Loucy (cell line): Measurements from ENCODE around the gene PKP4.

Experiments
- H2AFZ ChIP-seq: fragments of 200-600 bp; sonication (generic); 2 replicates; pipeline ENCODE4 v1.6.0; 2016; ENCODE audit warnings: antibody characterized with exemption, mild to moderate bottlenecking, low read length, moderate library complexity
- H3F3A ChIP-seq: fragments of 200-600 bp; 2 replicates; pipeline ENCODE4 v1.6.0; 2016; ENCODE audit warnings: antibody characterized with exemption, low read depth, mild to moderate bottlenecking
- H3K27me3 ChIP-seq: fragments of 200-600 bp; sonication (generic); 2 replicates; pipeline ENCODE4 v1.6.1; 2014; ENCODE audit warnings: low read length, mild to moderate bottlenecking; ENCODE audit not compliant: insufficient read depth, poor library complexity, severe bottlenecking
- H3K36me3 ChIP-seq: fragments of 200-600 bp; sonication (generic); 2 replicates; pipeline ENCODE4 v1.6.1; 2016; ENCODE audit warnings: low read length; ENCODE audit not compliant: insufficient read depth
- H3K4me1 ChIP-seq: fragments of 200-600 bp; sonication (generic); 2 replicates; pipeline ENCODE4 v1.5.1; 2014; ENCODE audit warnings: low read length, mild to moderate bottlenecking; ENCODE audit not compliant: insufficient read depth, poor library complexity, severe bottlenecking
- H3K4me2 ChIP-seq: fragments of 200-600 bp; sonication (generic); 2 replicates; pipeline ENCODE4 v1.6.0; 2014; ENCODE audit warnings: antibody characterized with exemption, low read length, low read depth, mild to moderate bottlenecking; ENCODE audit not compliant: poor library complexity, severe bottlenecking
- H3K4me3 ChIP-seq: fragments of 200-600 bp; sonication (generic); 2 replicates; pipeline ENCODE4 v1.5.1; 2014; ENCODE audit warnings: low read length, mild to moderate bottlenecking, mixed read lengths; ENCODE audit not compliant: poor library complexity, severe bottlenecking
- H3K79me2 ChIP-seq: fragments of 200-600 bp; sonication (generic); 2 replicates; pipeline ENCODE4 v1.6.1; 2014; ENCODE audit warnings: low read length; ENCODE audit not compliant: insufficient read depth
- H3K9ac ChIP-seq: fragments of 200-600 bp; sonication (generic); 2 replicates; pipeline ENCODE4 v1.6.0; 2014; ENCODE audit warnings: mild to moderate bottlenecking, low read depth, low read length, moderate library complexity; ENCODE audit not compliant: poor library complexity, severe bottlenecking
- H3K9me2 ChIP-seq: fragments of 200-600 bp; sonication (generic); replicated peaks from 2 replicates; pipeline ENCODE4 v1.6.1; 2016; ENCODE audit warnings: low read depth, low read length, mixed read lengths
- H3K9me3 ChIP-seq: fragments of 200-600 bp; sonication (generic); 2 replicates; pipeline ENCODE4 v1.6.1; 2014; ENCODE audit warnings: mild to moderate bottlenecking, antibody characterized with exemption, low read length, low read depth; ENCODE audit not compliant: insufficient read depth
- H4K20me1 ChIP-seq: fragments of 200-600 bp; sonication (generic); 2 replicates; pipeline ENCODE4 v1.6.0; 2014; ENCODE audit warnings: antibody characterized with exemption, low read length, mild to moderate bottlenecking; ENCODE audit not compliant: insufficient read depth, poor library complexity, severe bottlenecking
- CTCF ChIP-seq: fragments of 200-600 bp; sonication (generic); conservative IDR thresholded peaks from 2 replicates; pipeline ENCODE4 v1.5.1; 2014; ENCODE audit warnings: mild to moderate bottlenecking, antibody characterized with exemption, low read length
- EZH2phosphoT487 ChIP-seq: fragments of 200-600 bp; IDR thresholded peaks from 2 replicates; pipeline ENCODE4 v1.6.1; 2018; ENCODE audit warnings: antibody characterized with exemption, mild to moderate bottlenecking, moderate library complexity, borderline replicate concordance

The PKP4 gene

GRCh38 chr2:158443606-158444005 lies 13.1 kb upstream of the PKP4 start:
- no peak overlapping the region for H3K4me2 ChIP-seq
- no peaks in the 10 kb centered on the region for H4K20me1 ChIP-seq
- H3K9me3 ChIP-seq = no peaks in the 10 kb centered on the region
- no peak overlapping the region for H3K4me3 ChIP-seq
- no peaks in the 10 kb centered on the region for H3K4me1 ChIP-seq
- no peaks in the 10 kb centered on the region for H3F3A ChIP-seq
- no peaks in the 10 kb centered on the region for H3K79me2 ChIP-seq
- H3K9me2 ChIP-seq = no peaks in the 10 kb centered on the region
- no peak overlapping the region for H3K9ac ChIP-seq
- H3K27me3 ChIP-seq = no peaks in the 10 kb centered on the region
- H2AFZ ChIP-seq = no peak overlapping the region
- TF ChIP-seq EZH2phosphoT487 (no peak), CTCF (no peak)
- no peaks in the 10 kb centered on the region for H3K36me3 ChIP-seq

- no peaks in the 10 kb centered on the region for H3K36me3 ChIP-seq
- peaks cover 41% of the 10 kb centered on the region for H3K79me2 ChIP-seq
- peaks cover 43% of the 10 kb centered on the region for H3K4me1 ChIP-seq
- H3K9ac ChIP-seq = peak overlapping the region; percentile 77
- no peaks in the 10 kb centered on the region for H3F3A ChIP-seq
- H3K4me2 ChIP-seq = peak overlapping the region; percentile 89
- H4K20me1 ChIP-seq = peaks cover 39% of the 10 kb centered on the region
- TF ChIP-seq CTCF (no peak), EZH2phosphoT487 (no peak)
- no peaks in the 10 kb centered on the region for H3K9me3 ChIP-seq
- H2AFZ ChIP-seq = peak overlapping the region; percentile 84
- H3K4me3 ChIP-seq = peak overlapping the region; percentile 88
- H3K27me3 ChIP-seq = peaks cover 6% of the 10 kb centered on the region
- H3K9me2 ChIP-seq = no peaks in the 10 kb centered on the region
Measured at GRCh38 chr2:158457092-158457825, 507 bp downstream of the PKP4 start.

GRCh38 chr2:158457826-158458616 lies 1.3 kb downstream of the PKP4 start:
- no peaks in the 10 kb centered on the region for H3F3A ChIP-seq
- H3K79me2 ChIP-seq = peaks cover 48% of the 10 kb centered on the region
- H3K9me2 ChIP-seq = no peaks in the 10 kb centered on the region
- no peaks in the 10 kb centered on the region for H3K36me3 ChIP-seq
- peaks cover 41% of the 10 kb centered on the region for H4K20me1 ChIP-seq
- H3K27me3 ChIP-seq = peaks cover 6% of the 10 kb centered on the region
- peak overlapping the region; percentile 89 for H3K4me2 ChIP-seq
- peak overlapping the region; percentile 77 for H3K9ac ChIP-seq
- H2AFZ ChIP-seq = peak overlapping the region; percentile 84
- peak overlapping the region; percentile 88 for H3K4me3 ChIP-seq
- H3K4me1 ChIP-seq = peaks cover 49% of the 10 kb centered on the region
- no peaks in the 10 kb centered on the region for H3K9me3 ChIP-seq
- TF ChIP-seq CTCF (peak; percentile 37), EZH2phosphoT487 (no peak)
